ENCODE results near the gene FAM111B. TPM values are rescaled to one million over a fixed set of nuclear protein-coding genes. Genes with fewer than 3 reads are reported as not detected.

Gene FAM111B
- total RNA-seq, 1 experiment from 2014 or later: 50.1 TPM

DNA sequence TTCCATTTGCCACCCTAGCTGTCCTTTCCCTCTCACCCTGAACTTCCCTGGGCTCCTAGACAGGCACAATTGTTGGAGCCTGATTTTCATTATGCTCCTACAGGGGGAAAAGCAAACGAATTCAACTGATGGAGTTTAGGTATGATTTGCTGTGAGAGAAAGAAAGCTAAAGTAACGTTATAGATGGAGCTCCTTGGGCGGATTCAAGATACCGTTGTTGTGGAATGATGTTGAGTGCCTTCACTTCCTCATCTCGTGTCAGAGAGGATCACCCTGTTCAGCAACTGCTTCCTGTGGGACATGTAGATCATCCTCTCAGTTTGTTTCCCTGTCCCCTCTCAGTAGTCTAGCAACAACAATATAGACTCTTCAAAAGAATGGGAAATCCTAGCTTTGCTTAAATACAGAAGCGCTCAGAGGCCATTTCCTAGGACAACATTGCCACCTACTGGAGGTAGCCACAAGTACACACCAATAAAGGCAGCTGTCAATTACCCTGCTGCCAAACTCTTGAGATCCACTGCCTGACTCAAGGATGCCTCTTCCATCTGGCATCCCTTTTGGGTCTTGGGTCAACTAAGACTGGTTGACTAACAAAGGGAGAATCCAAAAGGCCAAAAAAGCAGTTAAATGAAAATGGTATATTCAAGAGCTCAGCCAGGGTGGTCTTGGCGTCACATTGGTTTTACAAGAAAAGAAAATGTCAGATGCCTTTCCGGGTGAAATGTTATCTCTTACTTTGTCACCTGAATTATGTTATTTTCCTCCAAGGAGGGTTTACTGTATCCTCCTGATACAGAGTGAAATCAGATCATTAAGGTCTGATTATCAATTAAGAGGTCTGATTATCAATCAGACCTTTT is 51.4 kb downstream of the FAM111B start:
- DNase-seq (ENCODE audit: low spot score): peak; percentile 87
- no peak overlapping the region for H3K4me3 ChIP-seq (ENCODE audit: low read depth, low read length, poor library complexity, severe bottlenecking)
- TF ChIP-seq CTCF (conservative IDR thresholded peaks at IDR 0.05; ENCODE audit: low read depth, low read length): peak; percentile 94
- TF ChIP-seq EZH2 (IDR thresholded peaks at IDR 0.05; ENCODE audit: borderline replicate concordance, low read depth, low read length, poor library complexity, severe bottlenecking): no peak
- no peaks in the 10 kb centered on the region for H3K36me3 ChIP-seq (ENCODE audit: insufficient read depth, low read length, poor library complexity, severe bottlenecking)
- H3K4me1 ChIP-seq (ENCODE audit: insufficient read depth, low read length, poor library complexity, severe bottlenecking): no peaks in the 10 kb centered on the region
- H3K27me3 ChIP-seq (replicated peaks; ENCODE audit: insufficient read depth, low read depth, low read length, poor library complexity): no peaks in the 10 kb centered on the region
- no peak overlapping the region for H3K27ac ChIP-seq (ENCODE audit: low read depth, low read length, poor library complexity, severe bottlenecking)
- H3K9me3 ChIP-seq (ENCODE audit: low read depth, low read length, poor library complexity, severe bottlenecking): no peaks in the 10 kb centered on the region
- BruUV-seq (replicated peaks): no TSS peak
- ChIA-PET CTCF (interaction anchor here (0.6 to 1.6 kb wide), 21 partner anchors 8 to 626 kb away, joined by 3 to 13 read pairs (median 4); partner anchors contain the start of genes DTX4, FAM111A and OR5A2), POLR2A (ENCODE audit: low non-redundant PET) (no interaction called here)
- intact Hi-C loops (cut with micrococcal nuclease; ENCODE audit: unreplicated experiment): loop anchor here (1.0 to 10.0 kb wide), 6 partner anchors 62 to 584 kb away; partner anchors contain the start of genes LPXN, OR5A2 and ZFP91

DNA sequence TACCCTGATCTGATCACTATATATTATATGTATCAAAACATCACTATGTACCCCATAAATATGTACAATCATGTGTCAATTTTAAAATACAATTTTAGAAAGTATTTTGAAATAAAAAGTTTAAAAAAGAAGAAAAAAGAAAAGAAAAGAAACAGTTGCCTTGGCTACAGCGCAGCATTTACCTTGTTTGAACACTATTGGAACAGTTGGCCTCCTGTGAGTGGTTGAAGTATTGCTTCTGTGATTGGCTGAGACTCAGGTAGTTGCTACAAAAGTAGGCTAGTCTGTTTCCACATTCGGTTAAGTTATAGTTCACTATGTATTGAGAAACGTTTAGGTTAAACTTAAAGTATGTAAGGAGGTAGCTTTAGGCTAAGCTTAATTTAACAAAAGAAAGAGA is 57.0 kb downstream of the FAM111B start:
- CTCF ChIA-PET: interaction anchor here (0.9 kb wide), 1 partner anchor 23 kb away, joined by 3 read pairs; no protein-coding TSS in a partner anchor
- Histone ChIP-seq H3K4me1 (ENCODE audit: insufficient read depth, low read length, poor library complexity, severe bottlenecking) (no peaks in the 10 kb centered on the region), H3K27ac (ENCODE audit: low read depth, low read length, poor library complexity, severe bottlenecking) (no peak overlapping the region), H3K4me3 (ENCODE audit: low read depth, low read length, poor library complexity, severe bottlenecking) (no peak overlapping the region), H3K9me3 (ENCODE audit: low read depth, low read length, poor library complexity, severe bottlenecking) (no peaks in the 10 kb centered on the region), H3K36me3 (ENCODE audit: insufficient read depth, low read length, poor library complexity, severe bottlenecking) (no peaks in the 10 kb centered on the region), H3K27me3 (replicated peaks; ENCODE audit: insufficient read depth, low read depth, low read length, poor library complexity) (peaks cover 4% of the 10 kb centered on the region)
- POLR2A ChIA-PET (ENCODE audit: low non-redundant PET): no interaction called here
- no peak for DNase-seq (ENCODE audit: low spot score)
- no peak for TF ChIP-seq CTCF (conservative IDR thresholded peaks at IDR 0.05; ENCODE audit: low read depth, low read length)
- no peak for TF ChIP-seq EZH2 (IDR thresholded peaks at IDR 0.05; ENCODE audit: borderline replicate concordance, low read depth, low read length, poor library complexity, severe bottlenecking)
- intact Hi-C loops (cut with micrococcal nuclease; ENCODE audit: unreplicated experiment): no loop called here
- no TSS peak for BruUV-seq (replicated peaks)

DNA sequence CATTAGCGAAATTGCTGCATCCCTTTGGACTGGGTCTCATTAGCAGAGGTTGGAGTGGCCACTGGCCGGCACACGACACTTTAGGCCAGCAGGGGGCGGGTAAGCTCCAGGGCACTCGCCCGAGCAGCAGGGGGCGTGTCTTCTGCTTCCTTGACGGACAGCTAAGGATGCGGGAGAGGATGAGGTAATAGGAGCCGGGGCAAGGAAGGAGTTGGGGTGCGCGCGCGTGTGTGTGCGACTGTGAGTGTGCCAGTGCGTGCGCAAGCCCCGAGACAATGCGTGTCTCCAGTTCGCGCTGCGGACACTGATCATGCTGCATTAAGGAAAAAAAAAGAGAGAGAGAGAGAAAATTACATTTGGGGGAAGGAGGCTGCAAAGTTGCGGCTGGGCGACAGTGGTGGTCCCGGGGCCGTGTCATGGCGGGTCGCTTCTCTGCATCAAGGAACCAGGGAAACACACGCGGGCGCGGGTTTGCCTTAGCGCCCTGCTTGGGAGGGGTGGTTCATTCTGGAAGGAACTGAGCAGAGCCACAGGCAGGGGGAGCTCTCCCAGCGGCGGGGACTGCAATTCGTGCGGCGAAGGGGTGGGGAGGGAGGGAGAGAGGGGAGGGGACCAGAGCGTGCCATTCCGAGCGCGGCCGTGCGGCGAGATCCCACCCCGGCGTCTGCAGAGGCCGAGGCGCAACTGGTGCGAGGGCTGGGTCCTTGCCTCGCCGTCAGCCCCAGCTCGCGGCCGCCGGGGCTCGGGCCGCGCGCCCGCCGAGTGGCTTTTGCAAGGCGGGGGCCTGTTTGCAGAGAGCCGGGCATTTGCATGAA is 64.7 kb downstream of the FAM111B start, which contains the start of gene DTX4:
Gene DTX4, plus strand, starts transcription at position 625 of the 815 bp plus-strand sequence. CDS start 464 bp downstream, outside the sequence.
- peaks cover 22% of the 10 kb centered on the region for H3K4me1 ChIP-seq (ENCODE audit: insufficient read depth, low read length, poor library complexity, severe bottlenecking)

More for the DNA sequence above, 64.7 kb downstream of the FAM111B start, which contains the start of gene DTX4:
- H3K36me3 ChIP-seq (ENCODE audit: insufficient read depth, low read length, poor library complexity, severe bottlenecking): no peaks in the 10 kb centered on the region
- H3K27ac ChIP-seq (ENCODE audit: low read depth, low read length, poor library complexity, severe bottlenecking): peak within 1 kb of the TSS; percentile 47
- H3K27me3 ChIP-seq (replicated peaks; ENCODE audit: insufficient read depth, low read depth, low read length, poor library complexity): peaks cover 7% of the 10 kb centered on the region
- ChIA-PET CTCF (interaction anchor here (0.6 to 2.9 kb wide), 19 partner anchors 13 to 508 kb away, joined by 3 to 35 read pairs (median 5); partner anchors contain the start of gene OR5A2), POLR2A (ENCODE audit: low non-redundant PET) (interaction anchor here (0.7 kb wide), 1 partner anchor 308 kb away, joined by 3 read pairs; no protein-coding TSS in a partner anchor)
- DNase-seq (ENCODE audit: low spot score): peak; percentile 95
- TF ChIP-seq CTCF (conservative IDR thresholded peaks at IDR 0.05; ENCODE audit: low read depth, low read length) (peak; percentile 90), EZH2 (IDR thresholded peaks at IDR 0.05; ENCODE audit: borderline replicate concordance, low read depth, low read length, poor library complexity, severe bottlenecking) (no peak)
- H3K4me3 ChIP-seq (ENCODE audit: low read depth, low read length, poor library complexity, severe bottlenecking): peak within 1 kb of the TSS; percentile 50
- intact Hi-C loops (cut with micrococcal nuclease; ENCODE audit: unreplicated experiment): loop anchor here (1.0 to 2.0 kb wide), 5 partner anchors 15 to 509 kb away; no protein-coding TSS in a partner anchor
- BruUV-seq (replicated peaks): no TSS peak
- H3K9me3 ChIP-seq (ENCODE audit: low read depth, low read length, poor library complexity, severe bottlenecking): no peaks in the 10 kb centered on the region

Measured in A673 (cell line).